ENCODE measurements around the gene RNASE11.

GRCh38 chr14:20632831-20633691 lies 45.3 kb upstream of the RNASE11 start:
- no peak for TF ChIP-seq HOXB5 (CRISPR knock-in tag; IDR thresholded peaks at IDR 0.05)
- TF ChIP-seq CTCF (IDR thresholded peaks at IDR 0.05), result no peak
- TF ChIP-seq USF2 (IDR thresholded peaks at IDR 0.05), result no peak
- no peak for TF ChIP-seq KDM1A (IDR thresholded peaks at IDR 0.05; ENCODE audit: low read depth)
- TF ChIP-seq MAX (IDR thresholded peaks at IDR 0.05), result peak; percentile 31; the same call in 1 of the 2 replicates
- TF ChIP-seq MAFK (IDR thresholded peaks at IDR 0.05; ENCODE audit: partially characterized antibody), result no peak
- TF ChIP-seq RCOR1 (IDR thresholded peaks at IDR 0.05; ENCODE audit: low read depth, low read length), result no peak

Data from A549 (cell line).